Neural progenitor cell (in vitro differentiated cells): ENCODE data around the gene STX1A. TPM values are rescaled to one million over a fixed set of nuclear protein-coding genes. Genes with fewer than 3 reads are reported as not detected.

Source experiments
- DNase-seq: peaks from one replicate; pipeline ENCODE4 v3.0.0-alpha.2; 2016; ENCODE audit warnings: low spot score
- H2AFZ ChIP-seq: fragments of 200-600 bp; sonication (generic); replicated peaks from 2 replicates; pipeline ENCODE4 v1.6.1; 2016; ENCODE audit warnings: antibody characterized with exemption
- H3F3A ChIP-seq: fragments of 200-600 bp; sonication (generic); 2 replicates; pipeline ENCODE4 v1.6.1; 2016; ENCODE audit warnings: antibody characterized with exemption, low read depth
- H3K27ac ChIP-seq: fragments of 200-600 bp; sonication (generic); 2 replicates; pipeline ENCODE4 v1.5.1; 2016; ENCODE audit warnings: mild to moderate bottlenecking
- H3K27me3 ChIP-seq: fragments of 200-600 bp; sonication (generic); 2 replicates; pipeline ENCODE4 v1.6.1; 2016; ENCODE audit warnings: mild to moderate bottlenecking, moderate library complexity
- H3K36me3 ChIP-seq: fragments of 200-600 bp; sonication (generic); 2 replicates; pipeline ENCODE4 v1.5.1; 2016
- H3K4me1 ChIP-seq: fragments of 200-600 bp; sonication (generic); 2 replicates; pipeline ENCODE4 v1.6.1; 2016; ENCODE audit warnings: mixed run types
- H3K4me2 ChIP-seq: fragments of 200-600 bp; sonication (generic); 2 replicates; pipeline ENCODE4 v1.6.1; 2016
- H3K4me3 ChIP-seq: fragments of 200-600 bp; sonication (generic); 2 replicates; pipeline ENCODE4 v1.5.1; 2016
- H3K79me2 ChIP-seq: fragments of 200-600 bp; sonication (generic); 2 replicates; pipeline ENCODE4 v1.6.1; 2016; ENCODE audit warnings: low read depth
- H3K9ac ChIP-seq: fragments of 200-600 bp; sonication (generic); 2 replicates; pipeline ENCODE4 v1.6.1; 2016
- H3K9me3 ChIP-seq: fragments of 200-600 bp; sonication (generic); 2 replicates; pipeline ENCODE4 v1.5.1; 2016; ENCODE audit warnings: low read depth
- H4K20me1 ChIP-seq: fragments of 200-600 bp; sonication (generic); 2 replicates; pipeline ENCODE4 v1.6.1; 2016; ENCODE audit warnings: low read depth
- H3K27ac Mint-ChIP-seq: 3 replicates; pipeline ENCODE4 v1.8.0; 2021; ENCODE audit warnings: mixed read lengths
- H3K27me3 Mint-ChIP-seq: 2 replicates; pipeline ENCODE4 v1.8.0; 2022; ENCODE audit warnings: low read depth, mild to moderate bottlenecking, inconsistent platforms, moderate library complexity, mixed read lengths; ENCODE audit not compliant: insufficient read depth
- H3K36me3 Mint-ChIP-seq: 3 replicates; pipeline ENCODE4 v1.8.0; 2021; ENCODE audit warnings: mixed read lengths
- H3K4me1 Mint-ChIP-seq: 3 replicates; pipeline ENCODE4 v1.8.0; 2021; ENCODE audit warnings: mixed read lengths
- H3K4me3 Mint-ChIP-seq: 3 replicates; pipeline ENCODE4 v1.8.0; 2021; ENCODE audit warnings: mild to moderate bottlenecking, moderate library complexity, mixed read lengths
- H3K9me3 Mint-ChIP-seq: 3 replicates; pipeline ENCODE4 v1.8.0; 2020; ENCODE audit warnings: mixed read lengths
- EZH2 ChIP-seq: fragments of 200-600 bp; sonication (generic); IDR thresholded peaks from 2 replicates; pipeline ENCODE4 v1.6.1; 2017; ENCODE audit warnings: antibody characterized with exemption, mild to moderate bottlenecking, moderate library complexity
- EZH2phosphoT487 ChIP-seq: fragments of 200-600 bp; sonication (generic); IDR thresholded peaks from 2 replicates; pipeline ENCODE4 v1.6.1; 2017; ENCODE audit warnings: antibody characterized with exemption
- total RNA-seq: library from RNA; depleted of rRNA; stranded (reverse); fragments of >200 nt; gene quantifications from 2 replicates; pipeline ENCODE4 v1.2.3, GENCODE V29; 2015; ENCODE audit warnings: low replicate concordance
- TF ChIP-seq, protein P1 (sequence below): fragments of 200-600 bp; sonication (generic); IDR thresholded peaks from 2 replicates; pipeline ENCODE4 v1.5.1; 2017; ENCODE audit warnings: antibody characterized with exemption, mild to moderate bottlenecking

STX1A gene
- total RNA-seq, 1 donor from 2014 or later: 21.9 TPM

DNA sequence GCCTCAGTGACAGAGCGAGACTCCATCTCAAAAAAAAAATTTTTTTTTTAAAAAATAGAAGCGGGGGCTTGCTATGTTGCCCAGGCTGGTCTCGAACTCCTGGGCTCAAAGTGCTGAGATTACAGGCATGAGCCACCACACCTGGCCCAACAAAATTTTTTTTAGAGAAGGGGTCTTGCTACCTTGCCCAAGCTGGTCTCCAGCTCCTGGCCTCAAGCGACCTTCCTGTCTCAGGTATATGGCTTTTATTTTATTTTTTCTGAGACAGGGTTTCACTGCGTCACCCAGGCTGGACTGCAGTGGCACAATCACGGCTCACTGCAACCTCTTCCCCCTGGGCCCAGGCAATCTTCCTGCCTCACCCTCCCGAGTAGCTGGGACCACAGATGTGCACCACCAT, 20.7 kb upstream of the STX1A start:
- H3K9me3 ChIP-seq: no peaks in the 10 kb centered on the region
- H3K4me2 ChIP-seq: no peak overlapping the region
- H3K27me3 Mint-ChIP-seq: peaks cover 28% of the 10 kb centered on the region
- no peak for TF ChIP-seq EZH2phosphoT487
- peaks cover 2% of the 10 kb centered on the region for H3K36me3 Mint-ChIP-seq
- peaks cover 7% of the 10 kb centered on the region for H4K20me1 ChIP-seq
- H2AFZ ChIP-seq: no peak overlapping the region
- peaks cover 48% of the 10 kb centered on the region for H3F3A ChIP-seq
- no peak overlapping the region for H3K4me3 ChIP-seq
- H3K4me1 ChIP-seq: peaks cover 36% of the 10 kb centered on the region
- H3K9me3 Mint-ChIP-seq: no peaks in the 10 kb centered on the region
- H3K27ac Mint-ChIP-seq: peak overlapping the region; percentile 60
- no peak for DNase-seq
- no peaks in the 10 kb centered on the region for H3K36me3 ChIP-seq
- no peak overlapping the region for H3K9ac ChIP-seq
- no peak overlapping the region for H3K27ac ChIP-seq
- H3K4me1 Mint-ChIP-seq: peaks cover 47% of the 10 kb centered on the region
- peak overlapping the region; percentile 71 for H3K4me3 Mint-ChIP-seq
- H3K27me3 ChIP-seq: no peaks in the 10 kb centered on the region
- H3K79me2 ChIP-seq: peaks cover 5% of the 10 kb centered on the region

DNA sequence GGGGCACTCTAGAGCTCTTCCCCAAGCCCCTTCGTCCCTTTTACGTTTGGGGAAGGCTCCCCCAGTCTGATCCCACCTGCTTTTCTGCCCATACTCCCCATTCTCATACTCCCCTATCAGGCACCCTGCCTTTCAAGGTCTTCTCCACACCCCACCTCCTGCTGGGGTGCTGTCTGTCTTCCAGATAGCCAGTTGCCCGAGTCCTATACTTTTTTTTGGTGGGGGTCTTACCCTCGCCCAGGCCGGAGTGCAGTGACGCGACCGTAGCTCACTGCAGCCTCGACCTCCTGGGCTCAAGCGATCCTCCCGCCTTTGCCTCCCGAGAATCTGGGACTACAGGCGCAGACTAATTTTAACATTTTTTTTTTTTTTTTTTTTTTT, 19.9 kb upstream of the STX1A start:
- peaks cover 48% of the 10 kb centered on the region for H3F3A ChIP-seq
- H3K36me3 Mint-ChIP-seq: peaks cover 2% of the 10 kb centered on the region
- H3K9ac ChIP-seq: peak overlapping the region; percentile 50
- peaks cover 7% of the 10 kb centered on the region for H4K20me1 ChIP-seq
- peaks cover 36% of the 10 kb centered on the region for H3K4me1 ChIP-seq
- H3K27me3 ChIP-seq: no peaks in the 10 kb centered on the region
- H3K27ac Mint-ChIP-seq: peak overlapping the region; percentile 93
- H3K9me3 ChIP-seq: no peaks in the 10 kb centered on the region
- H3K27me3 Mint-ChIP-seq: peaks cover 28% of the 10 kb centered on the region
- peak overlapping the region; percentile 93 for H3K4me3 Mint-ChIP-seq
- peak overlapping the region; percentile 48 for H3K27ac ChIP-seq
- peak overlapping the region; percentile 86 for H3K4me2 ChIP-seq
- no peak for DNase-seq
- H3K4me1 Mint-ChIP-seq: peaks cover 49% of the 10 kb centered on the region
- TF ChIP-seq EZH2phosphoT487 (no peak), EZH2 (no peak)
- TF ChIP-seq, protein P1, sequence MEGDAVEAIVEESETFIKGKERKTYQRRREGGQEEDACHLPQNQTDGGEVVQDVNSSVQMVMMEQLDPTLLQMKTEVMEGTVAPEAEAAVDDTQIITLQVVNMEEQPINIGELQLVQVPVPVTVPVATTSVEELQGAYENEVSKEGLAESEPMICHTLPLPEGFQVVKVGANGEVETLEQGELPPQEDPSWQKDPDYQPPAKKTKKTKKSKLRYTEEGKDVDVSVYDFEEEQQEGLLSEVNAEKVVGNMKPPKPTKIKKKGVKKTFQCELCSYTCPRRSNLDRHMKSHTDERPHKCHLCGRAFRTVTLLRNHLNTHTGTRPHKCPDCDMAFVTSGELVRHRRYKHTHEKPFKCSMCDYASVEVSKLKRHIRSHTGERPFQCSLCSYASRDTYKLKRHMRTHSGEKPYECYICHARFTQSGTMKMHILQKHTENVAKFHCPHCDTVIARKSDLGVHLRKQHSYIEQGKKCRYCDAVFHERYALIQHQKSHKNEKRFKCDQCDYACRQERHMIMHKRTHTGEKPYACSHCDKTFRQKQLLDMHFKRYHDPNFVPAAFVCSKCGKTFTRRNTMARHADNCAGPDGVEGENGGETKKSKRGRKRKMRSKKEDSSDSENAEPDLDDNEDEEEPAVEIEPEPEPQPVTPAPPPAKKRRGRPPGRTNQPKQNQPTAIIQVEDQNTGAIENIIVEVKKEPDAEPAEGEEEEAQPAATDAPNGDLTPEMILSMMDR: no peak
- no peaks in the 10 kb centered on the region for H3K9me3 Mint-ChIP-seq
- H3K4me3 ChIP-seq: peak overlapping the region; percentile 67
- no peak overlapping the region for H2AFZ ChIP-seq
- H3K79me2 ChIP-seq: peaks cover 5% of the 10 kb centered on the region
- H3K36me3 ChIP-seq: no peaks in the 10 kb centered on the region

DNA sequence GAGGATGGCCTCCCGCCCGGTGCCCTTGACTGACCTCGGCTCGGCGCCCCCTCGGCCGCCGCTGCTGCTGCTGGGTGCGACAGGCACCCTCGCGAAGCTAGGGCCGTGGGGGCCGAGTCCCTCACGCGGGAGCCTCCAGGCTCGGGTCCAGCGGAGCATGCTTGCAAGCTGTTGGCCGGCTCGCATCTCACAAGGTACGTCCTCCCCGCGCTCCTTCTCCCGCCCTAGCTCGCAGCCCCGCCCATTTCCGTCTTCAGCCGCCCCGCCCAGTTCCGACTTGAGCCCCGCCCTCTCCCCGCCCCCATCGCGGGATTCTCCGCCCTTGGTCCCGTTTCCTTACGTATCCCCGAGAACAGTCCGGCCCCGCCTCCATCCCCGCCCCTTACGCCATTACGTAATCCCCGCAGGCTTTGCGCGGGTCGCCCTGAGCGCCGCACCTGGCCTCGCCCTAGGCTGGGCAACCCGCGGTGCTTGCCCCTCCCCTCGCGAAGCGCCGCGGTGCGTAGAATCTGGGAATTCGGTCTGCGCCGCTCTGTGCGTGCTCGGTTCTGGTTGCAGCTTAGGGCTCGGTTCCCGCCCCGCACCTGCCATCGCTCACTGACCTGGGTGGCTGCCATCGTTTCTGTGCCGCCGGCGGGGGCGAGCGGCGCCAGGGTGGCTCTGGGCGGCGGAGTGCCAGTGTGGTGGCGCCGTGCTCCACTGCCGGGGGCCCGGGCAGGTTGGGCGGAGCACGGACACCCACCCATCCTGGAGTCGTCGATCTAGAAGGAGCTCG, 19.3 kb upstream of the STX1A start, which contains the start of gene ABHD11:
Gene ABHD11, minus strand, starts transcription at position 191 of the 775 bp plus-strand sequence. Its CDS starts 32 bp downstream, at position 159.
- peaks cover 7% of the 10 kb centered on the region for H4K20me1 ChIP-seq
- peaks cover 31% of the 10 kb centered on the region for H3K4me1 ChIP-seq
- H3K79me2 ChIP-seq: peaks cover 5% of the 10 kb centered on the region
- peak within 1 kb of the TSS; percentile 50 for H3K9ac ChIP-seq
- no peaks in the 10 kb centered on the region for H3K9me3 Mint-ChIP-seq
- H3K27ac ChIP-seq: peak within 1 kb of the TSS; percentile 48
- peak within 1 kb of the TSS; percentile 59 for H2AFZ ChIP-seq
- peaks cover 2% of the 10 kb centered on the region for H3K36me3 Mint-ChIP-seq
- H3K36me3 ChIP-seq: no peaks in the 10 kb centered on the region
- H3F3A ChIP-seq: peaks cover 43% of the 10 kb centered on the region
- peaks cover 46% of the 10 kb centered on the region for H3K4me1 Mint-ChIP-seq
- H3K27me3 Mint-ChIP-seq: peaks cover 23% of the 10 kb centered on the region
- H3K4me2 ChIP-seq: peak within 1 kb of the TSS; percentile 91
- TF ChIP-seq EZH2: no peak
- TF ChIP-seq EZH2phosphoT487: no peak
- TF ChIP-seq, protein P1: no peak
- peak within 1 kb of the TSS; percentile 67 for H3K4me3 ChIP-seq
- H3K27ac Mint-ChIP-seq: peak within 1 kb of the TSS; percentile 93
- H3K4me3 Mint-ChIP-seq: peak within 1 kb of the TSS; percentile 93
- H3K9me3 ChIP-seq: no peaks in the 10 kb centered on the region
- peak; percentile 97 for DNase-seq
- H3K27me3 ChIP-seq: no peaks in the 10 kb centered on the region

DNA sequence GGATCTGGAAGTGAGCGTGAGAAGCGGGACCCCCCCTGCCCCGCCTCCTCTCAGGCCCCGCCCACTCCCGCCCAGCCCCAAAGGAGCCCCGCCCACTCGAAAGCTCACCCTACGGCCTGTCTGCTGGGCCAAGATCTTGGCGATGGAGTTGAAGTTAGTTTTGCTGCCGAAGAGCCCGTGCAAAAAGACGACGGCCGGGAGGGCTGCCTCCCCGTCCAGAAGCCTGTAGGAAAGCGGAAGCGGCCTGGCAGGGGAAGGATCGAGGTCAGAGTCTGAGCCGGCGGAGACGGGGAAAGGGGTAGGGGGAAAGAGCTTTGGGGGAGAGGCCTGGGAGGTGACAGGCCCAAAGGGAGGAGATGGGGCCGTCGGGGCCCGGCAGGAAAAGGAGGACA, 18.7 kb upstream of the STX1A start:
- Histone ChIP-seq H3K4me3 (peak overlapping the region; percentile 67), H3K9me3 (no peaks in the 10 kb centered on the region), H3K79me2 (peaks cover 5% of the 10 kb centered on the region), H3K27me3 (no peaks in the 10 kb centered on the region), H2AFZ (no peak overlapping the region), H3K9ac (peak overlapping the region; percentile 38), H3K4me2 (peak overlapping the region; percentile 91), H3K4me1 (peaks cover 25% of the 10 kb centered on the region), H3K36me3 (no peaks in the 10 kb centered on the region), H3K27ac (no peak overlapping the region), H4K20me1 (peaks cover 7% of the 10 kb centered on the region), H3F3A (peaks cover 37% of the 10 kb centered on the region)
- H3K9me3 Mint-ChIP-seq: no peaks in the 10 kb centered on the region
- TF ChIP-seq, protein P1: no peak
- TF ChIP-seq EZH2 (no peak), EZH2phosphoT487 (no peak)
- peak overlapping the region; percentile 93 for H3K4me3 Mint-ChIP-seq
- H3K27me3 Mint-ChIP-seq: peaks cover 17% of the 10 kb centered on the region
- no peak overlapping the region for H3K27ac Mint-ChIP-seq
- peaks cover 40% of the 10 kb centered on the region for H3K4me1 Mint-ChIP-seq
- DNase-seq: peak; percentile 74
- H3K36me3 Mint-ChIP-seq: peaks cover 2% of the 10 kb centered on the region
